Sigmoid colon (tissue), 4 donors: ENCODE results near the gene SGPL1.

Experiments
- EP300 ChIP-seq, 4 donors: sonication (generic); formaldehyde crosslinking; IDR thresholded peaks; one replicate each; pipeline ENCODE4 v1.6.1; 2017; ENCODE audit warnings: antibody characterized with exemption in 4 of 4
- POLR2AphosphoS5 ChIP-seq, 4 donors: sonication (generic); formaldehyde crosslinking; IDR thresholded peaks; one replicate each; pipeline ENCODE4 v1.6.1; 2017; ENCODE audit warnings: antibody characterized with exemption in 4 of 4
- TF ChIP-seq, protein P1 (sequence below), 4 experiments: fragments of 450-650 bp in 3 of 4; fragments of 200-600 bp in 1 of 4; IDR thresholded peaks; one replicate each; pipeline ENCODE4 v1.5.1; 2016 to 2019; ENCODE audit warnings: antibody characterized with exemption in 4 of 4, mild to moderate bottlenecking in 3 of 4, moderate library complexity in 2 of 4

GRCh38 chr10:70769121-70769520 lies 46.6 kb upstream of the SGPL1 start:
- TF ChIP-seq, protein P1, sequence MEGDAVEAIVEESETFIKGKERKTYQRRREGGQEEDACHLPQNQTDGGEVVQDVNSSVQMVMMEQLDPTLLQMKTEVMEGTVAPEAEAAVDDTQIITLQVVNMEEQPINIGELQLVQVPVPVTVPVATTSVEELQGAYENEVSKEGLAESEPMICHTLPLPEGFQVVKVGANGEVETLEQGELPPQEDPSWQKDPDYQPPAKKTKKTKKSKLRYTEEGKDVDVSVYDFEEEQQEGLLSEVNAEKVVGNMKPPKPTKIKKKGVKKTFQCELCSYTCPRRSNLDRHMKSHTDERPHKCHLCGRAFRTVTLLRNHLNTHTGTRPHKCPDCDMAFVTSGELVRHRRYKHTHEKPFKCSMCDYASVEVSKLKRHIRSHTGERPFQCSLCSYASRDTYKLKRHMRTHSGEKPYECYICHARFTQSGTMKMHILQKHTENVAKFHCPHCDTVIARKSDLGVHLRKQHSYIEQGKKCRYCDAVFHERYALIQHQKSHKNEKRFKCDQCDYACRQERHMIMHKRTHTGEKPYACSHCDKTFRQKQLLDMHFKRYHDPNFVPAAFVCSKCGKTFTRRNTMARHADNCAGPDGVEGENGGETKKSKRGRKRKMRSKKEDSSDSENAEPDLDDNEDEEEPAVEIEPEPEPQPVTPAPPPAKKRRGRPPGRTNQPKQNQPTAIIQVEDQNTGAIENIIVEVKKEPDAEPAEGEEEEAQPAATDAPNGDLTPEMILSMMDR (IDR thresholded peaks at IDR 0.05): no peak
- TF ChIP-seq EP300 (IDR thresholded peaks at IDR 0.05) (no peak), POLR2AphosphoS5 (IDR thresholded peaks at IDR 0.05) (no peak)
